ENCODE results near the gene TDRD12.
"Not testable (repeated sequence)": the region's sequence is repeated elsewhere in the genome, so short reads cannot be mapped to it uniquely, and the experiment has no call there.

TDRD12 gene

DNA sequence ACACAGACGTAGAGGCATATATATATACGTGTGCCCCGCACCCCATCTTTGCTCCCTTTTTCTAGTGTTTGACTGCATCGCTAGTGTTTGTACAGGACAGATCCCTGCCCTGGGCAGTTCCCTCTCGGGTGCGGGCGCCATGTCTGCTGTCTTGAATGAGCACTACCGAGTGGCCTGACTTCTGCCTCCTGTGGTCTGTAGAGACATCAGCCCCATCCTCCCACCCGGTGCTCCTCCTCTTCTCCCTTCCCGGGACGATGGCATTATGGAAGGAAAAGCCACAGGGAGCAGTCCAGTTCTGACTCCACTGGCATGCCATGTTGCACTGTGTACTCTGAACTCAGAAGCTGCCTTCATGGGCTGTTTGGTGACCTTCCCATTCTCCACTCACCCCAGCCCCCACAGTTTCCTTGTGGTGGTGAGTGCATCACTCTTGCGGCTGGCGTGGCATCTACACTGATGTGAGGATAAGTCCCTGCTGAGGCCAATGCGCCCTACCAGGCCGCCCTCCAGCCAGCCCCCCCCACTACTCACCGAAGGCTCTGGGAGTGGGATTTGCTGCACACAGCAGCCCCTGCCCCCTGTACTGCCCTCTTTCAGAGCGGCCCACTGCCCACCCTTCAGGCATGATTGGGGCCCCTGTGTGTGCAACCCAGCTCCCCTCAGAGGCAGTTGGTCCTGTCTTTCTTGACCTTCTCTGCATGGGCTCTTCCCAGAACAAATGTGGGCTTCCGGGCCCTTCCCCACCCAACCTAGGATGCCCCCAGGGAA, 25.2 kb downstream of the TDRD12 start:
- H3K27me3 ChIP-seq (ENCODE audit: control insufficient read depth in 5 of 5, insufficient read depth in 4 of 5, low read length in 5 of 5), result peaks cover 0 to 16% (median 7%) of the 10 kb centered on the region in 5 donors
- H3K27ac ChIP-seq (ENCODE audit: low read depth, low read length), result no peak overlapping the region
- H3K9me3 ChIP-seq (ENCODE audit: control insufficient read depth in 5 of 5, low read length in 5 of 5), result no peaks in the 10 kb centered on the region
- H3K4me3 ChIP-seq (ENCODE audit: low read depth in 1 of 5, low read length in 5 of 5), result no peak overlapping the region
- H3K9ac ChIP-seq (ENCODE audit: low read length in 5 of 5), result no peak overlapping the region
- H3K4me1 ChIP-seq (ENCODE audit: control insufficient read depth in 5 of 5, insufficient read depth in 5 of 5, low read length in 5 of 5), result no peaks in the 10 kb centered on the region
- no peaks in the 10 kb centered on the region for H3K36me3 ChIP-seq (ENCODE audit: control insufficient read depth in 5 of 5, insufficient read depth in 5 of 5, low read length in 5 of 5)

DNA sequence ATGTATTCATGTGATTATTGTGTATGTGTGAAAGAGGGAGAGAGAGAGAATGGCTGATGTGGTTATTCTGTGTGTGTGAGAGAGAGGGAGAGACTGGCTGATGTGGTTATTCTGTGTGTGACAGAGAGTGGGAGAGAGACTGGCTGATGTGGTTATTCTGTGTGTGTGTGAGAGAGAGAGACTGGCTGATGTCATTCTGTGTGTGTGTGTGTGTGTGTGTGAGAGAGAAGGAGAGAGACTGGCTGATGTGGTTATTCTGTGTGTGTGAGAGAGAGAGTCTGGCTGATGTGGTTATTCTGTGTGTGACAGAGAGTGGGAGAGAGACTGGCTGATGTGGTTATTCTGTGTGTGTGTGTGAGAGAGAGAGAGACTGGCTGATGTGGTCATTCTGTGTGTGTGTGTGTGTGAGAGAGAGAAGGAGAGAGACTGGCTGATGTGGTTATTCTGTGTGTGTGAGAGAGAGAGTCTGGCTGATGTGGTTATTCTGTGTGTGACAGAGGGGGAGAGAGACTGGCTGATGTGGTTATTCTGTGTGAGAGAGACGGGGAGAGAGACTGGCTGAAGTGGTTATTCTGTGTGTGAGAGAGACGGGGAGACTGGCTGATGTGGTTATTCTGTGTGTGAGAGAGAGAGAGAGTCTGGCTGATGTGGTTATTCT, 26.2 kb downstream of the TDRD12 start:
- H3K9me3 ChIP-seq (ENCODE audit: control insufficient read depth in 5 of 5, low read length in 5 of 5); H3K27ac ChIP-seq (ENCODE audit: low read depth, low read length); H3K4me1 ChIP-seq (ENCODE audit: control insufficient read depth in 5 of 5, insufficient read depth in 5 of 5, low read length in 5 of 5); H3K9ac ChIP-seq (ENCODE audit: low read length in 5 of 5); H3K36me3 ChIP-seq (ENCODE audit: control insufficient read depth in 5 of 5, insufficient read depth in 5 of 5, low read length in 5 of 5); H3K4me3 ChIP-seq (ENCODE audit: low read depth in 1 of 5, low read length in 5 of 5): not testable (repeated sequence)
- peaks cover 0 to 16% (median 7%) of the 10 kb centered on the region in 5 donors for H3K27me3 ChIP-seq (ENCODE audit: control insufficient read depth in 5 of 5, insufficient read depth in 4 of 5, low read length in 5 of 5)

DNA sequence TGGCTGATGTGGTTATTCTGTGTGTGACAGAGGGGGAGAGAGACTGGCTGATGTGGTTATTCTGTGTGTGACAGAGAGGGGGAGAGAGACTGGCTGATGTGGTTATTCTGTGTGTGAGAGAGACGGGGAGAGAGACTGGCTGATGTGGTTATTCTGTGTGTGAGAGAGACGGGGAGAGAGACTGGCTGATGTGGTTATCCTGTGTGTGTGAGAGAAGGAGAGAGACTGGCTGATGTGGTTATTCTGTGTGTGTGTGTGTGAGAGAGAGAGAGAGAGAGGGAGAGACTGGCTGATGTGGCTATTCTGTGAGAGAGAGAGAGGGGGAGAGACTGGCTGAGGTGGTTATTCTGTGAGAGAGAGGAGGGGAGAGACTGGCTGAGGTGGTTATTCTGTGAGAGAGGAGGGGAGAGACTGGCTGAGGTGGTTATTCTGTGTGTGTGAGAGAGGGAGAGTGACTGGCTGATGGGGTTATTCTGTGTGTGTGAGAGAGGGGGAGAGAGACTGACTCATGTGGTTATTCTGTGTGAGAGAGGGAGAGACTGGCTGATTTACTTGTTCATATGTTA, 27.1 kb downstream of the TDRD12 start:
- H3K9me3 ChIP-seq (ENCODE audit: control insufficient read depth in 5 of 5, low read length in 5 of 5); H3K4me3 ChIP-seq (ENCODE audit: low read depth in 1 of 5, low read length in 5 of 5); H3K27ac ChIP-seq (ENCODE audit: low read depth, low read length); H3K4me1 ChIP-seq (ENCODE audit: control insufficient read depth in 5 of 5, insufficient read depth in 5 of 5, low read length in 5 of 5); H3K36me3 ChIP-seq (ENCODE audit: control insufficient read depth in 5 of 5, insufficient read depth in 5 of 5, low read length in 5 of 5); H3K9ac ChIP-seq (ENCODE audit: low read length in 5 of 5): not testable (repeated sequence)
- H3K27me3 ChIP-seq (ENCODE audit: control insufficient read depth in 5 of 5, insufficient read depth in 4 of 5, low read length in 5 of 5), result peaks cover 0 to 16% (median 7%) of the 10 kb centered on the region in 5 donors

GRCh38 chr19:32748497-32748896, 28.9 kb downstream of the TDRD12 start:
- Histone ChIP-seq H3K4me1 (ENCODE audit: control insufficient read depth in 5 of 5, insufficient read depth in 5 of 5, low read length in 5 of 5) (no peaks in the 10 kb centered on the region), H3K9me3 (ENCODE audit: control insufficient read depth in 5 of 5, low read length in 5 of 5) (no peaks in the 10 kb centered on the region), H3K4me3 (ENCODE audit: low read depth in 1 of 5, low read length in 5 of 5) (no peak overlapping the region), H3K9ac (ENCODE audit: low read length in 5 of 5) (no peak overlapping the region), H3K27ac (ENCODE audit: low read depth, low read length) (no peak overlapping the region), H3K27me3 (ENCODE audit: control insufficient read depth in 5 of 5, insufficient read depth in 4 of 5, low read length in 5 of 5) (peaks cover 0 to 16% (median 7%) of the 10 kb centered on the region in 5 donors), H3K36me3 (ENCODE audit: control insufficient read depth in 5 of 5, insufficient read depth in 5 of 5, low read length in 5 of 5) (no peaks in the 10 kb centered on the region)

DNA sequence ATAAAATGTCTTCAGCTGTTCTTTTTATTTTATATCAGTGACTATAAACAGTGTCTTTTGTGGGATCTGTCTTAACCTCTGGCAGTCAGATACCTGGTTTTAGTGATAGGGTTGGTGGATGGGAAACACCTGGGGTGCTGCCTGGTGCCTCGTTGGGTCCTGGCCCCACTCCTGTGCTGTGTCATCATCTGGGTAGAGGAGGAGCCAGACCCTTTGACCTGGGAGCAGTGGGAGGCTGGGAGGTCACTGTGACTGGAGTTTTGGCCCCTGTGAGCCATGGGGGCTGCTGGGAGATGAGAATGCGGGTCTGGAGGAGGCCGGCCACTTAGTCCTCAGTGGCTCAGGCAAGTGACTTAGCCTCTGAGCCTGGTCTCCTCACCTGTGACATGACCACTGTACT, 29.4 kb downstream of the TDRD12 start:
- Histone ChIP-seq H3K4me3 (ENCODE audit: low read depth in 1 of 5, low read length in 5 of 5) (no peak overlapping the region), H3K27ac (ENCODE audit: low read depth, low read length) (no peak overlapping the region), H3K9ac (ENCODE audit: low read length in 5 of 5) (no peak overlapping the region), H3K4me1 (ENCODE audit: control insufficient read depth in 5 of 5, insufficient read depth in 5 of 5, low read length in 5 of 5) (no peaks in the 10 kb centered on the region), H3K36me3 (ENCODE audit: control insufficient read depth in 5 of 5, insufficient read depth in 5 of 5, low read length in 5 of 5) (no peaks in the 10 kb centered on the region), H3K9me3 (ENCODE audit: control insufficient read depth in 5 of 5, low read length in 5 of 5) (no peaks in the 10 kb centered on the region), H3K27me3 (ENCODE audit: control insufficient read depth in 5 of 5, insufficient read depth in 4 of 5, low read length in 5 of 5) (peaks cover 0 to 16% (median 7%) of the 10 kb centered on the region in 5 donors)

DNA sequence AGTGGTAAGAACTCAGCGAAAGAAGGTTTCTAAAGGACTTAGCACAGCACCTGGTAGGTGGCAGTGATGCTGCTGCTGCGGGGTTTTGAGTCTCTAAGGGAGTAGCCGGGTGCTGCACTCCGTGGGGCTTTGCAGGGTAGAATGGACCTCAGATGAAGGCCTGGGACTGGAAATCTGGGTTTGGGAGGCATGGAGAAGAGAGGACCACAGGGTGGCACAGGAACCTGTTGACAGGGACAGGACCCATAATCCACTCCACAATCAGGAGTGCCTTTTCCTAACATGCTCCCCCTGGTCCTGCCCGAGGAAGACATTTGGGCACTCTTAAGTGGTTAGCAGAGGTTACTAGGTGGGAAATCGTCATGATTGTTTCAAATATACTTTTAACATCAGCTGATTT, 29.8 kb downstream of the TDRD12 start:
- Histone ChIP-seq H3K4me1 (ENCODE audit: control insufficient read depth in 5 of 5, insufficient read depth in 5 of 5, low read length in 5 of 5) (no peaks in the 10 kb centered on the region), H3K4me3 (ENCODE audit: low read depth in 1 of 5, low read length in 5 of 5) (no peak overlapping the region), H3K36me3 (ENCODE audit: control insufficient read depth in 5 of 5, insufficient read depth in 5 of 5, low read length in 5 of 5) (no peaks in the 10 kb centered on the region), H3K27me3 (ENCODE audit: control insufficient read depth in 5 of 5, insufficient read depth in 4 of 5, low read length in 5 of 5) (peaks cover 0 to 16% (median 7%) of the 10 kb centered on the region in 5 donors), H3K27ac (ENCODE audit: low read depth, low read length) (no peak overlapping the region), H3K9ac (ENCODE audit: low read length in 5 of 5) (no peak overlapping the region), H3K9me3 (ENCODE audit: control insufficient read depth in 5 of 5, low read length in 5 of 5) (no peaks in the 10 kb centered on the region)

DNA sequence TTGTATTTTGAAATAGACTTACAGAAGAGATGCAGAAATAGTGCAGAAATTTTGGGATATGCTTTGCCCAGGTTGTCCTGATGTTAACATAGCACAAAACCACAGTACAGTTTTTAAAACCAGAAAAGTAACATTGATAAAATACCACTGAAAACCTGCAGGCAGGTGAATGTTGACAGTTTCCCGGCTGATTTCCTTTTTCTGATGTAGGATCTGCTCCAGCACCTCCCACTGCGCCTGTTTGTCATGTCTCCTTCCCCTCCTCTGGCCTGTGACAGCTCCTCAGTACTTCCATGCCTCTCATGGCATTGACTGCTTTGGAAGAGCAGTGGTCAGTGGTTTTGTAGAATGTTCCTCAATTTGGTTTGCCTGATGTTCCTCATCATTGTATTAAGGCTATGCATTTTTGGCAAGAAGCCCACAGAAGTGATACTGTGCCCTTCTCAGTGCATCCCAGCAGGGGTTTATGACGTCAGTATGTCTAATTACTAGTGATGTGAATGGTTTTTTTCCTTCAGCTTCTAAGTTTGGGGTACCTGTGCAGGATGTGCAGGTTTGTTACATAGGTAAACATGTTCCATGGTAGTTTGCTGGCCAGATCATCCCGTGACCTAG, 31.0 kb downstream of the TDRD12 start:
- H3K27me3 ChIP-seq (ENCODE audit: control insufficient read depth in 5 of 5, insufficient read depth in 4 of 5, low read length in 5 of 5), result peaks cover 0 to 19% (median 7%) of the 10 kb centered on the region in 5 donors

DNA sequence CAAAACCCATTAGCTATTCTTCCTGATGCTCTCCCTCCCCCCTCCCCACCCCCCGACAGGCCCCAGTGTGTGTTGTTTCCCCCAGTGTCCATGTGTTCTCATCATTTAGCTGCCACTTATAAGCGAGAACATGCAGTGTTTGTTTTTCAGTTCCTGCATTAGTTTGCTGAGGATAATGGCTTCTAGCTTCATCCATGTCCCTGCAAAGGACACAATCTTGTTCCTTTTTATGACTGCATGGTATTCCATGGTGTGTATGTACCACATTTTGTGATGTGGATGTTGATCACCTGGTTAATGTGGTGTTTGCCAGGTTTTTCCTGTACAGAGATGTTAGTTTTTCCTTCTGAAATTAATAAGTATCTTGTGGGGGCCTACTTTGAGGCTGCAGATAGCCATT, 31.5 kb downstream of the TDRD12 start:
- Histone ChIP-seq H3K27ac (ENCODE audit: low read depth, low read length) (no peak overlapping the region), H3K9me3 (ENCODE audit: control insufficient read depth in 5 of 5, low read length in 5 of 5) (no peaks in the 10 kb centered on the region), H3K4me1 (ENCODE audit: control insufficient read depth in 5 of 5, insufficient read depth in 5 of 5, low read length in 5 of 5) (no peaks in the 10 kb centered on the region), H3K9ac (ENCODE audit: low read length in 5 of 5) (no peak overlapping the region), H3K4me3 (ENCODE audit: low read depth in 1 of 5, low read length in 5 of 5) (no peak overlapping the region), H3K36me3 (ENCODE audit: control insufficient read depth in 5 of 5, insufficient read depth in 5 of 5, low read length in 5 of 5) (no peaks in the 10 kb centered on the region), H3K27me3 (ENCODE audit: control insufficient read depth in 5 of 5, insufficient read depth in 4 of 5, low read length in 5 of 5) (peaks cover 0 to 19% (median 7%) of the 10 kb centered on the region in 5 donors)

More for the DNA sequence above, 31.0 kb downstream of the TDRD12 start:
- Histone ChIP-seq H3K4me1 (ENCODE audit: control insufficient read depth in 5 of 5, insufficient read depth in 5 of 5, low read length in 5 of 5) (no peaks in the 10 kb centered on the region), H3K9me3 (ENCODE audit: control insufficient read depth in 5 of 5, low read length in 5 of 5) (no peaks in the 10 kb centered on the region), H3K4me3 (ENCODE audit: low read depth in 1 of 5, low read length in 5 of 5) (no peak overlapping the region), H3K9ac (ENCODE audit: low read length in 5 of 5) (no peak overlapping the region), H3K27ac (ENCODE audit: low read depth, low read length) (no peak overlapping the region), H3K36me3 (ENCODE audit: control insufficient read depth in 5 of 5, insufficient read depth in 5 of 5, low read length in 5 of 5) (no peaks in the 10 kb centered on the region)

- no peak overlapping the region for H3K27ac ChIP-seq (ENCODE audit: low read depth, low read length)
- peaks cover 0 to 8% (median 0%) of the 10 kb centered on the region in 5 donors for H3K9me3 ChIP-seq (ENCODE audit: control insufficient read depth in 5 of 5, low read length in 5 of 5)
- no peaks in the 10 kb centered on the region for H3K4me1 ChIP-seq (ENCODE audit: control insufficient read depth in 5 of 5, insufficient read depth in 5 of 5, low read length in 5 of 5)
- no peak overlapping the region for H3K4me3 ChIP-seq (ENCODE audit: low read depth in 1 of 5, low read length in 5 of 5)
- peaks cover 0 to 3% (median 0%) of the 10 kb centered on the region in 5 donors for H3K27me3 ChIP-seq (ENCODE audit: control insufficient read depth in 5 of 5, insufficient read depth in 4 of 5, low read length in 5 of 5)
- H3K9ac ChIP-seq (ENCODE audit: low read length in 5 of 5), result no peak overlapping the region
- H3K36me3 ChIP-seq (ENCODE audit: control insufficient read depth in 5 of 5, insufficient read depth in 5 of 5, low read length in 5 of 5), result no peaks in the 10 kb centered on the region
These were observed 37.6 kb downstream of the TDRD12 start for GRCh38 chr19:32757189-32757588.

DNA sequence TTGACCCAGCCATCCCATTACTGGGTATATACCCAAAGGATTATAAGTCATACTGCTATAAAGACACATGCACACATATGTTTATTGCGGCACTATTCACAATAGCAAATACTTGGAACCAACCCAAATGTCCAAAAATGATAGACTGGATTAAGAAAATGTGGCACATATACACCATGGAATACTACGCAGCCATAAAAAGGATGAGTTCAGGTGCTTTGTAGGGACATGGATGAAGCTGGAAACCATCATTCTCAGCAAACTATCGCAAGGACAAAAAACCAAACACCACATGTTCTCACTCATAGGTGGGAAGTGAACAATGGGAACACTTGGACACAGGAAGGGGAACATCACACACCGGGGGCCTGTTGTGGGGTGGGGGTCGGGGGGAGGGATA, 45.8 kb downstream of the TDRD12 start:
- not testable (repeated sequence) for H3K27me3 ChIP-seq (ENCODE audit: control insufficient read depth in 5 of 5, insufficient read depth in 4 of 5, low read length in 5 of 5); H3K27ac ChIP-seq (ENCODE audit: low read depth, low read length); H3K9me3 ChIP-seq (ENCODE audit: control insufficient read depth in 5 of 5, low read length in 5 of 5); H3K4me3 ChIP-seq (ENCODE audit: low read depth in 1 of 5, low read length in 5 of 5); H3K4me1 ChIP-seq (ENCODE audit: control insufficient read depth in 5 of 5, insufficient read depth in 5 of 5, low read length in 5 of 5); H3K36me3 ChIP-seq (ENCODE audit: control insufficient read depth in 5 of 5, insufficient read depth in 5 of 5, low read length in 5 of 5); H3K9ac ChIP-seq (ENCODE audit: low read length in 5 of 5)

Data from subcutaneous abdominal adipose tissue (tissue), 5 donors.